HG02642 (cell line): ENCODE data around the gene TEF.
A peak's percentile ranks its signal among the peaks of the same experiment; 100 is the strongest.
"Not testable (repeated sequence)": the region's sequence is repeated elsewhere in the genome, so short reads cannot be mapped to it uniquely, and the experiment has no call there.

ENCODE experiments used
- ATAC-seq: cut with Tn5 transposase; IDR thresholded peaks from one replicate; pipeline ENCODE4 v1.9.1; 2021; ENCODE audit warnings: mild to moderate bottlenecking; ENCODE audit not compliant: unreplicated experiment, poor library complexity

TEF gene

DNA sequence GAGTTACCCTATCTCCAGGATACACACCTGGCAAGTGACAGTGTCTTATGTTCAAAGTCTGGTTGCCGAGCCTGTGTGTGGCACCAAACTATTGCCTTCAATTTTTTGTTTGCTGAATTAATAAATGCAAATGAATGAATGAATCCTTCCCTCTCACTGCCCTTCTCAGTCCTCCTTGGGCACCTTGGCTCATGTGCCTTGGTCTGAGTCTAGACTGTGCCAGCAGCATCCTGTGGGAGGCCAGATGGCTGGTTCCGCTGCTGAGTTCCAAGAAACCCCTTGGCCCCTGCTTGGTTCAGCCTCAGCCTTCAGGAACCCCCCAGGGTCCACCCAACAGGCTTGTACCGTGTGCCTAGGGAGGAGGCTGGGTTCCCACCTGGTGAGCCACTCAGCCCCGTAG is 33.8 kb downstream of the TEF start:
- ATAC-seq, result no peak

DNA sequence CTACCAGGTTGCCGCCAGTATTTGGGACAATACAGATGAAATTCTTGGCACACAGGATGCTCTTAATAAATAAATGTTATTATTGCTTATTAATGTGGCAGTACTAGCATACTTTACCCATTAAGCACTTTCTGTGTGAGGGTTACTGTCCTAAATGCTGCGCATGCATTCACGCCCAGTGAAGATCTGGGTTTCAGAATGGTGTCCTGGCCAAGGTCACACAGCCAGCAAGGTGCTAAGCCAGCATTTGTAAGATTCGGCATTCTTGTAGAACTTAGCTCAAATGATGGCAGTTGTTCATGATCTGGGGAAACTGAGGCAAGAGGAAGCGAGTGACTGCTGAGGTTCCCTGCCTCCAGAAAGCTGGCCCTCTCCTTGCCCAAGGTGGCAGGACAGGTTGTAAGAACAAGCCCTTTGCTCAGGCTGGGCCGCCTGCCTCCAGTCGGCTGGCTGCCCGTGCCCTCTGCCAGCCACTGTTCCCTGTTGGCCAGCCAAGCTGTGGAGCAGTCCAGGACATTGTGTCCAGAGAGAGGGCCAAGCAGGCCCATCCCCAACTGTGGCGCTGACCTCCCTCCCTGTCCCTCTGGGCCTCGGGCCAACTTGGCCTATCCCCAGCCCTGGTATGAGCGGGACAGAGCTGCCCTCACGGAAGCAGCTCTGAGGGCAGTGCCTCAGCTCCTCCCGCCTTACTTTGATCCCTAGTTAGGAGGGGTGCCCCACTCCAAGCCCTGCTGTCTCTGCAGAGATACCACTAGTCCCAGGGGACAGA is 36.1 kb downstream of the TEF start:
- ATAC-seq, result no peak

DNA sequence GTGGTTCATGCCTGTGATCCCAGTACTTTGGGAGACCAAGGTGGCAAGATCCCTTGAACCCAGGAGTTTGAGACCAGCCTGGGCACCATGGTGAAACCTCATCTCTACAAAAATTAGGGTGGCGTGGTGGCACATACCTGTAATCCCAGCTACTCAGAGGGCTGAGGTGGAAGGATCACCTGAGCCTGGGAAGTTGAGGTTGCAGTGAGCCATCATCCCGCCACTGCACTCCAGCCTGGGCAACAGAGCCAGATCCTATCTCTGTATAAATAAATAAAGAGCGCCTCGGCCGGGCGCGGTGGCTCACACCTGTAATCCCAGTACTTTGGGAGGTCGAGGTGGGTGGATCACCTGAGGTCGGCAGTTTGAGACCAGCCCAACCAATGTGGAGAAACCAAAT is 37.0 kb downstream of the TEF start:
- no peak for ATAC-seq

- no peak for ATAC-seq
Observed at GRCh38 chr22:41425660-41426365, 44.1 kb downstream of the TEF start.

- ATAC-seq, result no peak
Observed at GRCh38 chr22:41429232-41429950, 47.6 kb downstream of the TEF start.

DNA sequence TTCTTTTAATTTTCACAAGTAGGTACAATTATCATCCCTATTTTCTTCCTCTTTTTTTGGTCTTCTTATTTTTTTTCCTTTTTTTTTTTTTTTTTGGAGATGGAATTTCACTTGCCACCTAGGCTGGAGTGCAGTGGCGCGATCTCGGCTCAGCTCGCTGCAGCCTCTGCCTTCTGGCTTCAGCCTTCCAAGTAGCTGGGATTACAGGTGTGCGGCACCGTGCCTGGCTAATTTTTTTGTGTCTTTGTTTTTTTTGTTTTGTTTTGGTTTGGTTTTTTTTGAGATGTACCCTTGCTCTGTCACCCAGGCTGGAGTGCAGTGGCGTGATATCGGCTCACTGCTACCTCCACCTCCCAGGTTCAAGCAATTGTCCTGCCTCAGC is 48.2 kb downstream of the TEF start:
- ATAC-seq, result no peak

- ATAC-seq, result no peak
Observed at GRCh38 chr22:41431656-41432055, 49.9 kb downstream of the TEF start.

DNA sequence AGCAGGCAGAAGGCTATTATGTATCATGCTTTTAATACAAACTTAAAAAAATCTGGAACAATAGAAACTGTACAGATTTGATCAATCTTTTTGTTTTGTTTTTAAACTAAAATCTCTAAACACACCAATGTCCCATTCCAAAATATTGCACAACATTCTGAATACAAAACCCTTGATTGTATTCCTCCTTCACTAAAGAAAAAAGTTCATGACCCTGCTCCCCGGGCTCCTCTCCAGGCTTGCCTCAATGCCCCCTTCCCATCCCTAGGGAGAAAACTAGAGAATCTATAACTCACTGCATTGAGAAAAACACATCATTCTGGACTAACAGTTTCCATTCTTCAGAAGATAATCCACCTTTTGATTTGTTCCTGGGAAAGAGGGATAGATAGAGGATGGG is 51.7 kb downstream of the TEF start:
- ATAC-seq, result not testable (repeated sequence)

GRCh38 chr22:41434361-41435003 is 52.7 kb downstream of the TEF start:
- not testable (repeated sequence) for ATAC-seq

GRCh38 chr22:41435560-41435959 is 53.8 kb downstream of the TEF start:
- no peak for ATAC-seq

DNA sequence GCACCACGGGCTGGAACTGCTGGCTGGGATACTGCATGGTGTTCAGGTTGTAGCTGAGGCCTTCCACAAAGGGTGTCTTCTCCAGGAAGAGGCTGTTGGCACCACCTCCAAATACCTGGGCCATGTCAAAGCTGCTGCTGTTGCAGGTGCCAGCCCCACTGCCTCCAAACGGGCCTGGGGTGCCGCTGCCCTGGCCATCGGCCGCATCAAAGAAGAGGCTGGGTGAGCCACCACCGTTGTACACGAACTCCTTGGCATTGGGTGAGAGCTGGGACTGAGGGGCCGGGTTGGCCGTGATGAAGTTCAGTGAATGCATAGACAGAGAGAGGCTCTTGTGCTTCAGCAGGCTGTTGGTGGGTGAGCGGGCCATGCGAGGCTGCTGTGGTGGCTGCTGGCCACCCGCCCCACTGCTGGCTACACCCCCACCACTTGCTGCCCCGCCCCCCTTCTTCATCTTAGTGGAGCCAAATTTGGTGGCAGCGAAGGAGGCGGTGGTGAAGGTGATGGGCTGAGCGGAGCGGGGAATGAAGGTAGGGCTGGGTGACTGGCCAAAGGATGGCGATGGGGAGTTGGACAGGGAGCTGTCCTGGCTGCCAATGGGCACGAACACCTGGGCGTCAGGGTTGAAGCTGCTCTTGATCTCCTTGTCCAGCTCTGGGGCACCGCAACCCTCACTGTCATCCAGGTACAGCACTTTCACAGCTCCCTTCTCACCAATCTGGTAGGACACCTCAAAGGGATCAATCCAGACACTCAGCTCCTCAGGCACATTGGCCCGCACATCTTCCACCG is 54.8 kb downstream of the TEF start:
- ATAC-seq, result no peak

- no peak for ATAC-seq
Observed at GRCh38 chr22:41437198-41437597, 55.5 kb downstream of the TEF start.

DNA sequence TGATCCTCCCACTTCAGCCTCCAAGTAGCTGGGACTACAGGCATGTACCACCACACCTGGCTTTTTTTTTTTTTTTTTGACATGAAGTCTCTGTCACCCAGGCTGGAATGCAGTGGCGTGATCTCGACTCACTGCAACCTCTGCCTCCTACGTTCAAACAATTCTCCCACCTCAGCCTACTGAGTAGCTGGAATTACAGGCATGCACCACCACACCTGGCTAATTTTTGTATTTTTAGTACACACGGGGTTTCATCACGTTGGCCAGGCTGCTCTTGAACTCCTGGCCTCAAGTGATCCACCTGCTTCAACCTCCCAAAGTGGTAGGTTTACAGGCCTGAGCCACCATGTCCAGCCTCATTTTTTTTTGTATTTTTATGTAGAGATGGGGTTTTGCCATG is 58.8 kb downstream of the TEF start:
- not testable (repeated sequence) for ATAC-seq

GRCh38 chr22:41442240-41442792 is 60.6 kb downstream of the TEF start:
- no peak for ATAC-seq

DNA sequence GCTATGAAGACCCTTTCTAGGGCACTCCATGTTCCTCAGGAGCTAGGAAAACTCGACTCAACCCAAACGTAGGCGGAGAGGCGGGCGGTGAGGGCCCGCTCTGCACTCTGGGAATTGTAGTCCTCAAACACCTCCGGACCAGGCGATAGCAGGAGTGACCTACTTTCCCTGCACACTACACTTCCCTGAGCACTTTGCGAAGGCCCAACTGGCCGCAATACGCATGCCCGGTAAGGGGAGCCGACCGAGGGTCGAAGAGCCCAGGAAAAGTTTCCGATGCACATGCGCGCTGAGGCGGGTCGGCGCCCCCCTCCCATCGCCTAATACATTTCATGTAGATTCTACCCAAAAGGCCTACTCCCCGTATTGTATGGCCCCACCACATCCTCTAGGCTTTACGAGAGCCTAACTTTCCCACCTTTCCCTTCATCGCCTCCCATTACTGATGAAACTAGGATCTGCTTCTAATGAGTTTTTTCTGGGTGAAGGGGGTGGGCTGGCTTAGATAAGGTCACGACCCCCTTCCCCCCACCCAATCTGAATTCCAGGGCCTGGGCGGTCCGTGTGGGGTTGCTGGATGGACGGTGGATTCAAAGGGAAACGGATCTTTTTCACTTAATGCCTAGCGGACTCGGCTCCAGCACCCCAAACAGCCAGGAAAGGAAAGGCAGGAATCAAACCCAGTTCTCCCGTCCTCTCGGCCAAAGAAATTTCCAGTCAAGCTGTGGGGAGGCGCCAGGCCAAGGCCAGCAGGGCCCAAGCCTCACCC is 62.8 kb downstream of the TEF start:
- peak; percentile 48 for ATAC-seq

DNA sequence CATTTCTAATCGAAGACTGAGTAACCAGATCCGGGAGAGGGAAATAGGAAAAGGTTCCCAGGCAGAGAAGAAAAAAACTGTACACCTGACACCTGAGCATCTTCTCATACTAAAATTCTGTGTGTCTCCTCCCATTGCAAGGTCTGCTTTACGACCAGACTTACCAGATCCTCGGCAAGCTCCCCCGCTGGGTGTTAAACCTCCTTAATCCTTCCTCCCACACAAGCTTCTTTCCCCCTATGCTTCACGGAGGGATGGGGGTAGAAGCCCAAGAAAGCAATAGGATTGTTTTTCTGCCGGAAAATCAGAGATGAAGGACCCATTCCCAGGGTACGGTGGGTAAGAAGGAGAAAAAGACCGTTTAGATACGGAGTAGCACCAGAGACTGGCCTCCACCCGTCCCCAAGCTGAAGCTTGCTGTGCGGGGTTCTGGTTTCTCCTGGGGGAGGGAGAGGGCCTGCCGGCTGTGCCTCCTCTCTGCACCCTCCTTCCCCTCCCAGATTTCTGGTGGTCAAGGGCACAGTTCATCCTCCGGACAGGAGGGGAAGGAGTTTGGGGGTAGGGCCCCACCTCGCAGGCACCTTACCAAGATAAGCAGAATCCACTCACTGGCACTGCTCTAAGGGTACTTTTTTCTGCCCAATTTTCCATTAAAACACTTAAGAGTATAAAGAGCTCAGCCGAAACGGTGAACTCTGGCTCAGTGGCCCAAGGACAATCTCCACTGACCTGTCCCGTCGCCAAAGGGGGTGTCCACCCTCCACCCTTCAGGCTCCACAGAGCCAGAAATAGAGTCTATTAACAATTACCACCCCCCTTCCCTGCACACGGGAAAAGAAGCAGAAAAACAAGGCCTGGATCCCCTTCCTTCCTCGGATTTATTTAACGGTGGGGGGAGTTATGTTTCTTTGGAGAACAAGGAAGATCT is 63.7 kb downstream of the TEF start:
- ATAC-seq, result no peak

DNA sequence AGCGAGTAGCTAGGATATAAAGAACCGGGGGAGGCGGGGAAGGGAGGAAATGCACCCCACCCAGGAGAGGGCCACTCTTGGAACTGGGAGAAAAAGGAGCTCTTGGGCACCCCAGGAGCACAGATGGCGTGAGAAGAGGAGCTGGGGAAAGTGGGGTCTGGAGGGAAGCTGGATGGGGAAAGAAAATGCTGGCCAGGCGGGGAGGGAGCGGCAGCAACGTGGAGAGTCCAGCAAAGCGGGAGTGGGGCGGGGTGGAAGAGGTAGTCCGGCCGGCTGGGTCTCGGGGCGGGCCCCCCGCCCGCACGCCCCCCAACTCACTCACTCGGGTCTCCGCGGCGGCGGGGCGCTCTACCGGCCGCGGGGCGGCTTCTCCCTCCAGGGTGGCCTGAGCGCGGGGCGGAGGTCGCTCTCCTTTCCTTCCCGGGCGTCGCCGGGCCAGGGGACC is 64.3 kb downstream of the TEF start:
- no peak for ATAC-seq
